Neural progenitor cell (in vitro differentiated cells): Measurements from ENCODE around the gene CRIM1.

Source experiments
- EZH2phosphoT487 ChIP-seq: fragments of 200-600 bp; sonication (generic); IDR thresholded peaks from 2 replicates; pipeline ENCODE4 v1.6.1; 2017; ENCODE audit warnings: antibody characterized with exemption
- TF ChIP-seq, protein P1 (sequence below): fragments of 200-600 bp; sonication (generic); IDR thresholded peaks from 2 replicates; pipeline ENCODE4 v1.5.1; 2017; ENCODE audit warnings: antibody characterized with exemption, mild to moderate bottlenecking

DNA sequence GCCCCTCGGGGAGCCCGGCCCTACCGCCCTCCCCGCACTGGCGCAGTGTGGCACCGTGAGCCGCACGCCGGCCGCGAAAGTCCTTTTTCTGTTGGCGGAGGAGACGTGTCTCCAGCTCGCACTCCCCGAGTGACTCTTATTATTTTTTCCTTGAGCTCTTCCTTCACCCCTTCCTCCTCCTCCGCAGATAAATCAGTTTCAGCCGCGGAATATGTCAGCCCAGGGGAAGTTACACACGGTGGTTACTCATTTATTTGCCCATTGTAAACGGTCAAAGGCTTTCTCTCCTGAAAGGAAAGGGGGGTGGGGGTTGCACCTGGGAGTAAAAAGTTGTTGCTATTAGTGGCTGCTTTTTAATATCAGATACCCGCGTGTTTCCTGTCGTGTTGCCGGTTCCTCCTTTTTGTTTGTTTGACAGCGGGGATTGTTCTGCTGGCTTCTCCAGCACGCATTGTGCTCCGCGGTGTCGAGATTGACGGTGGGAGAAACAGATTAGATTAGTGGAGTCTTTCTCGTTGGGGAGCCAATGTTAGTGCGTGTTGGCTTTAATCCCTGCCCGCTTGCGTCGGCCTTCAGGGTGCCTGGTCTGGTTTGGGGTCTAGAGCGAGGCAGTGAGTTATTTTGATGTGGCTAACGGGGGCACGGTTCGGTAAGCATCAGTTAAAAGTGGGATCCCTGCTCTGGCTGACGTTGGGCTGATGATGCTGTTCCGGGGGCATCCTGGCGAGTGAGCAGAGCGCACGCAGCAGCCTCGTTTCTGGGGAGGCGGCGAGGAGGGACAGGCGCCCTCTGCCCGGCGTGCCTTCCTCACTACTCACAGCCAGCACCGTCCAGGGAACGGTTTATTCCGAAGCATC, 1.6 kb downstream of the CRIM1 start:
- TF ChIP-seq, protein P1, sequence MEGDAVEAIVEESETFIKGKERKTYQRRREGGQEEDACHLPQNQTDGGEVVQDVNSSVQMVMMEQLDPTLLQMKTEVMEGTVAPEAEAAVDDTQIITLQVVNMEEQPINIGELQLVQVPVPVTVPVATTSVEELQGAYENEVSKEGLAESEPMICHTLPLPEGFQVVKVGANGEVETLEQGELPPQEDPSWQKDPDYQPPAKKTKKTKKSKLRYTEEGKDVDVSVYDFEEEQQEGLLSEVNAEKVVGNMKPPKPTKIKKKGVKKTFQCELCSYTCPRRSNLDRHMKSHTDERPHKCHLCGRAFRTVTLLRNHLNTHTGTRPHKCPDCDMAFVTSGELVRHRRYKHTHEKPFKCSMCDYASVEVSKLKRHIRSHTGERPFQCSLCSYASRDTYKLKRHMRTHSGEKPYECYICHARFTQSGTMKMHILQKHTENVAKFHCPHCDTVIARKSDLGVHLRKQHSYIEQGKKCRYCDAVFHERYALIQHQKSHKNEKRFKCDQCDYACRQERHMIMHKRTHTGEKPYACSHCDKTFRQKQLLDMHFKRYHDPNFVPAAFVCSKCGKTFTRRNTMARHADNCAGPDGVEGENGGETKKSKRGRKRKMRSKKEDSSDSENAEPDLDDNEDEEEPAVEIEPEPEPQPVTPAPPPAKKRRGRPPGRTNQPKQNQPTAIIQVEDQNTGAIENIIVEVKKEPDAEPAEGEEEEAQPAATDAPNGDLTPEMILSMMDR: no peak
- no peak for TF ChIP-seq EZH2phosphoT487
